Spleen (tissue), 11 donors: Measurements from ENCODE around the gene SLC35F5. TPM values are rescaled to one million over a fixed set of nuclear protein-coding genes. Genes with fewer than 3 reads are reported as not detected.

ENCODE experiments used
- DNase-seq: peaks from one replicate; pipeline ENCODE4 v3.0.0-alpha.2; 2020
- H3K27ac ChIP-seq, 8 donors: fragments of 200-600 bp; sonication (generic) in 7 of 8; 1 replicate in 4 of 8; 2 replicates in 4 of 8; pipeline versions ENCODE4 v1.5.0 to v1.8.0; 2016 to 2021; ENCODE audit warnings: inconsistent platforms in 4 of 8, mild to moderate bottlenecking in 4 of 8, moderate library complexity in 1 of 8
- H3K27me3 ChIP-seq, 7 donors: fragments of 200-600 bp; sonication (generic) in 6 of 7; replicated peaks in 1 of 7; 1 replicate in 4 of 7; 2 replicates in 3 of 7; pipeline versions ENCODE4 v1.5.0 to v1.8.0; 2016 to 2021; ENCODE audit warnings: inconsistent platforms in 3 of 7, mild to moderate bottlenecking in 1 of 7
- H3K36me3 ChIP-seq, 6 donors: fragments of 200-600 bp; sonication (generic) in 5 of 6; 1 replicate in 4 of 6; 2 replicates in 2 of 6; pipeline versions ENCODE4 v1.5.0 to v1.8.0; 2016 to 2021; ENCODE audit warnings: inconsistent platforms in 2 of 6
- H3K4me1 ChIP-seq, 6 donors: fragments of 200-600 bp; sonication (generic) in 5 of 6; 1 replicate in 3 of 6; 2 replicates in 3 of 6; pipeline versions ENCODE4 v1.5.0 to v1.8.0; 2016 to 2021; ENCODE audit warnings: inconsistent platforms in 3 of 6
- H3K4me3 ChIP-seq, 8 donors: fragments of 200-600 bp; sonication (generic) in 7 of 8; 1 replicate in 4 of 8; 2 replicates in 4 of 8; pipeline versions ENCODE4 v1.5.0 to v1.8.0; 2016 to 2021; ENCODE audit warnings: inconsistent platforms in 4 of 8, mild to moderate bottlenecking in 4 of 8, moderate library complexity in 2 of 8
- H3K9me3 ChIP-seq, 8 donors: fragments of 200-600 bp; sonication (generic) in 7 of 8; 1 replicate in 4 of 8; 2 replicates in 4 of 8; pipeline versions ENCODE4 v1.5.0 to v1.8.0; 2016 to 2021; ENCODE audit warnings: inconsistent platforms in 4 of 8
- CTCF ChIP-seq, 11 experiments: fragments of 200-600 bp in 7 of 11; fragments of 450-650 bp in 4 of 11; sonication (generic) in 4 of 11; IDR thresholded peaks in 8 of 11; conservative IDR thresholded peaks in 3 of 11; 1 replicate in 7 of 11; 2 replicates in 4 of 11; pipeline versions ENCODE4 v1.4.0 to v1.8.0; 2016 to 2021; ENCODE audit warnings: antibody characterized with exemption in 11 of 11, inconsistent platforms in 4 of 11, mild to moderate bottlenecking in 1 of 11
- POLR2A ChIP-seq, 3 donors: fragments of 450-650 bp; IDR thresholded peaks; one replicate each; pipeline ENCODE4 v1.5.1; 2017; ENCODE audit warnings: antibody characterized with exemption in 3 of 3, mild to moderate bottlenecking in 1 of 3
- POLR2AphosphoS5 ChIP-seq, 3 donors: sonication (generic); formaldehyde crosslinking; IDR thresholded peaks; one replicate each; pipeline ENCODE4 v1.5.1; 2017; ENCODE audit warnings: antibody characterized with exemption in 3 of 3
- WGBS, 5 donors: extraction: QIAGEN DNeasy Blood & Tissue Kit in 3 of 5; methylation state at CpG; one replicate each; pipeline versions ENCODE4 v1.1.5 to v1.1.7; 2013 to 2018; 5-methylcytosine and 5-hydroxymethylcytosine counted together
- intact Hi-C: fragments of 100-400 bp; cut with DNase I; formaldehyde crosslinking; loops from one replicate; pipeline ENCODE4 v1.15.0; 2023; ENCODE audit warnings: low total_unique reads
- polyA plus RNA-seq, 3 donors: library from polyadenylated mRNA; stranded (reverse); fragments of 200-250 nt; gene quantifications; one replicate each; pipeline ENCODE4 v1.2.1, GENCODE V29; 2013
- total RNA-seq, 7 donors: library from RNA; depleted of rRNA in 3 of 7; stranded (reverse); fragments of >200 nt in 3 of 7; fragmentation: NEBNext Ultra II Directional in 4 of 7; extraction: Animal tissue kit (Norgen Biotek cat#: 25700) in 4 of 7; gene quantifications; one replicate each; pipeline versions ENCODE4 v1.1.0 to v1.2.1, GENCODE V29; 2016 to 2021
- donor health status: healthy with polysubstance abuse.
- donor health status: DM: no; HTN: no; CAD: no; lungs with moderate emphysema.
- donor health status: DM: no; HTN: no; CAD: no.
- donor health status: Bipolar disorder and iron deficiency.
- donor health status: healthy.
- donor health status: DM: no; HTN: no; CAD: no.
- donor health status: DM: yes; HTN: yes; CAD: no.

The SLC35F5 gene
- total and polyA plus RNA-seq, 10 donors: 10.4 to 104 (median 56.1) TPM

GRCh38 chr2:113784823-113785744, 28.6 kb upstream of the SLC35F5 start:
- Histone ChIP-seq H3K27me3 (no peaks in the 10 kb centered on the region), H3K9me3 (no peaks in the 10 kb centered on the region), H3K36me3 (no peaks in the 10 kb centered on the region), H3K4me1 (peaks cover 0 to 6% (median 0%) of the 10 kb centered on the region in 6 donors), H3K4me3 (no peak overlapping the region), H3K27ac (no peak overlapping the region)
- TF ChIP-seq POLR2AphosphoS5 (IDR thresholded peaks at IDR 0.05): no peak
- no peak for TF ChIP-seq CTCF (IDR thresholded peaks at IDR 0.05 in 8 of 11, conservative IDR thresholded peaks at IDR 0.05 in 3 of 11)
- TF ChIP-seq POLR2A (IDR thresholded peaks at IDR 0.05): no peak
- DNase-seq: no peak
- WGBS, 5 donors: 72 to 74% (median 73%) methylated on average over 8 of the region's 8 CpGs
- intact Hi-C loops: no loop called here

- no peaks in the 10 kb centered on the region for H3K27me3 ChIP-seq
- TF ChIP-seq POLR2A (IDR thresholded peaks at IDR 0.05): no peak
- TF ChIP-seq POLR2AphosphoS5 (IDR thresholded peaks at IDR 0.05): no peak
- TF ChIP-seq CTCF (IDR thresholded peaks at IDR 0.05 in 8 of 11, conservative IDR thresholded peaks at IDR 0.05 in 3 of 11): no peak
- H3K4me1 ChIP-seq: peaks cover 0 to 6% (median 0%) of the 10 kb centered on the region in 6 donors
- 23 to 36% (median 27%) methylated on average over 5 of the region's 5 CpGs for WGBS, 5 donors
- no peaks in the 10 kb centered on the region for H3K9me3 ChIP-seq
- no peak overlapping the region for H3K27ac ChIP-seq
- no peaks in the 10 kb centered on the region for H3K36me3 ChIP-seq
- no peak for DNase-seq
- intact Hi-C loops: no loop called here
- H3K4me3 ChIP-seq: no peak overlapping the region
Measured at GRCh38 chr2:113780472-113780871, 24.0 kb upstream of the SLC35F5 start.

GRCh38 chr2:113777371-113777770, 20.9 kb upstream of the SLC35F5 start:
- WGBS, 5 donors: 94 to 100% (median 97%) methylated on average over 3 of the region's 3 CpGs

More at GRCh38 chr2:113777371-113777770, 20.9 kb upstream of the SLC35F5 start:
- DNase-seq: no peak
- TF ChIP-seq POLR2A (IDR thresholded peaks at IDR 0.05): no peak
- TF ChIP-seq CTCF (IDR thresholded peaks at IDR 0.05 in 8 of 11, conservative IDR thresholded peaks at IDR 0.05 in 3 of 11): no peak
- TF ChIP-seq POLR2AphosphoS5 (IDR thresholded peaks at IDR 0.05): no peak
- peaks cover 0 to 6% (median 0%) of the 10 kb centered on the region in 6 donors for H3K4me1 ChIP-seq
- intact Hi-C loops: no loop called here
- H3K27me3 ChIP-seq: no peaks in the 10 kb centered on the region
- no peak overlapping the region for H3K27ac ChIP-seq
- no peaks in the 10 kb centered on the region for H3K9me3 ChIP-seq
- H3K36me3 ChIP-seq: no peaks in the 10 kb centered on the region
- no peak overlapping the region for H3K4me3 ChIP-seq
